ENCODE results near the gene LAMB3. TPM values are rescaled to one million over a fixed set of nuclear protein-coding genes. Genes with fewer than 3 reads are reported as not detected.

LAMB3 gene
- total and polyA plus RNA-seq, 10 of the 15 experiments (the other 5 are each of a cell fraction or from before 2014, with no cell fraction given) = 0.04 to 1.8 (median 0.10) TPM; not detected in 1

- no peak for TF ChIP-seq SUPT20H (IDR thresholded peaks at IDR 0.05; ENCODE audit: borderline replicate concordance, control insufficient read depth, low read depth, low read length)
- no peak for TF ChIP-seq KAT2A (conservative IDR thresholded peaks at IDR 0.05; ENCODE audit: control insufficient read depth, low read depth, low read length)
- TF ChIP-seq SMAD5 (IDR thresholded peaks at IDR 0.05; ENCODE audit: low read depth) = no peak
- TF ChIP-seq HDGF (IDR thresholded peaks at IDR 0.05) = peak; percentile 62; the same call in 1 of the 2 replicates
- peak; percentile 97 for TF ChIP-seq NR2F1 (conservative IDR thresholded peaks at IDR 0.05)
- TF ChIP-seq PBX3 (IDR thresholded peaks at IDR 0.05; ENCODE audit: insufficient replicate concordance, low read depth, low read length) = no peak
- TF ChIP-seq ATF2 (IDR thresholded peaks at IDR 0.05; ENCODE audit: low read length) = peak; percentile 78
- TF ChIP-seq JUND (IDR thresholded peaks at IDR 0.05; ENCODE audit: low read depth, low read length) = no peak
- TF ChIP-seq PAX8 (IDR thresholded peaks at IDR 0.05) = no peak
- TF ChIP-seq ZNF592 (IDR thresholded peaks at IDR 0.05) = 0 out of 2 replicates have a peak, but pooled peaks have one; percentile 7
- TF ChIP-seq JUNB (IDR thresholded peaks at IDR 0.05) = peak; percentile 60; the same call in 1 of the 2 replicates
- TF ChIP-seq ATF3 (IDR thresholded peaks at IDR 0.05; ENCODE audit: borderline replicate concordance, extremely low read depth, low read depth, low read length) = peak; percentile 39; the same call in 1 of the 2 replicates
- no peak for TF ChIP-seq POLR2A (IDR thresholded peaks at IDR 0.05; ENCODE audit: low read depth, low read length)
- peak; percentile 65 for TF ChIP-seq BCL11A (IDR thresholded peaks at IDR 0.05; ENCODE audit: low read depth, low read length)
- peak; percentile 64 for TF ChIP-seq USF1 (IDR thresholded peaks at IDR 0.05; ENCODE audit: borderline replicate concordance, extremely low read length, insufficient read depth, low read depth, low read length)
- TF ChIP-seq ZNF217 (IDR thresholded peaks at IDR 0.05) = no peak
- TF ChIP-seq MEF2B (IDR thresholded peaks at IDR 0.05; ENCODE audit: partially characterized antibody, poor library complexity, severe bottlenecking) = peak; percentile 65
- TF ChIP-seq TCF3 (IDR thresholded peaks at IDR 0.05; ENCODE audit: borderline replicate concordance, insufficient read depth, low read depth, low read length) = 0 out of 2 replicates have a peak, but pooled peaks have one; percentile 29
Observed at GRCh38 chr1:209672705-209673630, 20.7 kb upstream of the LAMB3 start (continued).
